NCI-H69 (cell line): ENCODE measurements around the gene KNCN.

Source experiments
- DNase-seq: peaks from one replicate; lab custom pipeline; 2025; lab: John Stamatoyannopoulos, UW

The KNCN gene

GRCh38 chr1:46523496-46524353, 27.7 kb downstream of the KNCN start:
- DNase-seq = peak; percentile 71

GRCh38 chr1:46522969-46523320, 28.5 kb downstream of the KNCN start:
- no peak for DNase-seq

GRCh38 chr1:46522184-46522968, 29.1 kb downstream of the KNCN start:
- no peak for DNase-seq

GRCh38 chr1:46521414-46521813, 30.0 kb downstream of the KNCN start:
- DNase-seq = no peak

GRCh38 chr1:46520063-46520911, 31.2 kb downstream of the KNCN start:
- DNase-seq = peak; percentile 7

GRCh38 chr1:46519209-46519608, 32.2 kb downstream of the KNCN start:
- DNase-seq = no peak

GRCh38 chr1:46517932-46518498, 33.4 kb downstream of the KNCN start:
- no peak for DNase-seq

- peak; percentile 88 for DNase-seq
Observed at GRCh38 chr1:46517010-46517600, 34.3 kb downstream of the KNCN start.

- DNase-seq = no peak
Observed at GRCh38 chr1:46516200-46516950, 35.1 kb downstream of the KNCN start.

GRCh38 chr1:46515576-46515975, 35.9 kb downstream of the KNCN start:
- DNase-seq = no peak

- no peak for DNase-seq
Observed at GRCh38 chr1:46513536-46513935, 37.9 kb downstream of the KNCN start.

GRCh38 chr1:46512792-46513190, 38.7 kb downstream of the KNCN start:
- DNase-seq = no peak

GRCh38 chr1:46512135-46512791, 39.2 kb downstream of the KNCN start:
- DNase-seq = no peak

GRCh38 chr1:46510998-46511365, 40.5 kb downstream of the KNCN start:
- DNase-seq = no peak

GRCh38 chr1:46510341-46510997, 41.0 kb downstream of the KNCN start:
- DNase-seq = no peak

- no peak for DNase-seq
Observed at GRCh38 chr1:46508757-46509156, 42.7 kb downstream of the KNCN start.

GRCh38 chr1:46506470-46507219, 44.8 kb downstream of the KNCN start:
- peak; percentile 6 for DNase-seq

- DNase-seq = no peak
Observed at GRCh38 chr1:46503421-46503820, 48.0 kb downstream of the KNCN start.

- no peak for DNase-seq
Observed at GRCh38 chr1:46501528-46501927, 49.9 kb downstream of the KNCN start.
